Uterus (tissue), 4 donors: ENCODE results near the gene ARPC2. TPM values are rescaled to one million over a fixed set of nuclear protein-coding genes. Genes with fewer than 3 reads are reported as not detected.

ENCODE experiments used
- DNase-seq, 2 donors: peaks; one replicate each; pipeline ENCODE4 v3.0.0-alpha.2; 2019 to 2020
- H3K27ac ChIP-seq, 2 donors: fragments of 200-600 bp; sonication (generic); 1 replicate in 1 of 2; 2 replicates in 1 of 2; pipeline ENCODE4 v1.5.1; 2016 to 2018
- H3K27me3 ChIP-seq, 2 donors: fragments of 200-600 bp; sonication (generic); one replicate each; pipeline ENCODE4 v1.5.1; 2018 to 2019; ENCODE audit warnings: control low read depth in 1 of 2
- H3K36me3 ChIP-seq, 2 donors: fragments of 200-600 bp; sonication (generic); one replicate each; pipeline ENCODE4 v1.5.1; 2019; ENCODE audit warnings: control low read depth in 1 of 2
- H3K4me1 ChIP-seq, 2 donors: fragments of 200-600 bp; sonication (generic); one replicate each; pipeline ENCODE4 v1.5.1; 2018 to 2019; ENCODE audit warnings: control low read depth in 1 of 2
- H3K4me3 ChIP-seq, 2 donors: fragments of 200-600 bp; sonication (generic); 1 replicate in 1 of 2; 2 replicates in 1 of 2; pipeline ENCODE4 v1.5.1; 2018 to 2019; ENCODE audit warnings: mild to moderate bottlenecking in 1 of 2
- H3K9me3 ChIP-seq, 2 donors: fragments of 200-600 bp; sonication (generic); one replicate each; pipeline ENCODE4 v1.5.1; 2019; ENCODE audit warnings: control low read depth in 1 of 2
- CTCF ChIP-seq, 4 experiments: fragments of 200-600 bp in 2 of 4; fragments of 450-650 bp in 2 of 4; sonication (generic) in 2 of 4; IDR thresholded peaks; one replicate each; pipeline ENCODE4 v1.5.1; 2016 to 2019; ENCODE audit warnings: antibody characterized with exemption in 4 of 4, mild to moderate bottlenecking in 2 of 4, moderate library complexity in 1 of 4
- POLR2A ChIP-seq, 2 donors: fragments of 450-650 bp; IDR thresholded peaks; one replicate each; pipeline ENCODE4 v1.6.1; 2016; ENCODE audit warnings: antibody characterized with exemption in 2 of 2, mild to moderate bottlenecking in 1 of 2, moderate library complexity in 1 of 2
- intact Hi-C: fragments of 100-400 bp; cut with DNase I; formaldehyde crosslinking; loops from one replicate; pipeline ENCODE4 v1.15.1; 2023; ENCODE audit warnings: low total_unique reads
- total RNA-seq, 4 donors: library from RNA; depleted of rRNA in 3 of 4; stranded (reverse); fragments of >200 nt in 3 of 4; gene quantifications; one replicate each; pipeline versions ENCODE4 v1.1.0 to v1.2.4, GENCODE V29; 2014 to 2023
- donor health status: DM: yes; HTN: yes; CAD: no.

Gene ARPC2
- total RNA-seq, 4 donors from 2014 or later = 87.9 to 162 (median 159) TPM

GRCh38 chr2:218275371-218276072, 58.5 kb downstream of the ARPC2 start:
- Histone ChIP-seq H3K4me1 (peaks cover 11 to 16% of the 10 kb centered on the region in 2 donors), H3K27ac (no peak overlapping the region), H3K36me3 (no peaks in the 10 kb centered on the region), H3K4me3 (no peak overlapping the region), H3K9me3 (no peaks in the 10 kb centered on the region), H3K27me3 (no peaks in the 10 kb centered on the region)
- no peak for DNase-seq
- intact Hi-C loops = no loop called here
- TF ChIP-seq CTCF (IDR thresholded peaks at IDR 0.05) (no peak), POLR2A (IDR thresholded peaks at IDR 0.05) (no peak)

- DNase-seq = no peak
- Histone ChIP-seq H3K27ac (no peak overlapping the region), H3K4me3 (no peak overlapping the region), H3K27me3 (no peaks in the 10 kb centered on the region), H3K36me3 (no peaks in the 10 kb centered on the region), H3K4me1 (peaks cover 3 to 11% of the 10 kb centered on the region in 2 donors), H3K9me3 (no peaks in the 10 kb centered on the region)
- intact Hi-C loops = no loop called here
- no peak for TF ChIP-seq POLR2A (IDR thresholded peaks at IDR 0.05)
- TF ChIP-seq CTCF (IDR thresholded peaks at IDR 0.05) = no peak
These were observed 60.2 kb downstream of the ARPC2 start for GRCh38 chr2:218276986-218277755.

- Histone ChIP-seq H3K4me3 (no peak overlapping the region), H3K4me1 (peaks cover 0 to 9% of the 10 kb centered on the region in 2 donors), H3K27me3 (no peaks in the 10 kb centered on the region), H3K9me3 (no peaks in the 10 kb centered on the region), H3K36me3 (no peaks in the 10 kb centered on the region), H3K27ac (no peak overlapping the region)
- intact Hi-C loops = no loop called here
- TF ChIP-seq CTCF (IDR thresholded peaks at IDR 0.05) (no peak), POLR2A (IDR thresholded peaks at IDR 0.05) (no peak)
- DNase-seq = no peak
These were observed 60.9 kb downstream of the ARPC2 start for GRCh38 chr2:218277921-218278320.

- no peaks in the 10 kb centered on the region for H3K27me3 ChIP-seq
- H3K9me3 ChIP-seq = no peaks in the 10 kb centered on the region
- H3K4me3 ChIP-seq = no peak overlapping the region
- H3K27ac ChIP-seq = no peak overlapping the region
- TF ChIP-seq POLR2A (IDR thresholded peaks at IDR 0.05) = no peak
- TF ChIP-seq CTCF (IDR thresholded peaks at IDR 0.05) = no peak
- H3K4me1 ChIP-seq = peaks cover 0 to 17% of the 10 kb centered on the region in 2 donors
- DNase-seq = no peak
- intact Hi-C loops = no loop called here
- H3K36me3 ChIP-seq = no peaks in the 10 kb centered on the region
These were observed 61.8 kb downstream of the ARPC2 start for GRCh38 chr2:218278531-218279360.
